D721Med (cell line): ENCODE results near the gene LSM4.
"Not testable (repeated sequence)": the region's sequence is repeated elsewhere in the genome, so short reads cannot be mapped to it uniquely, and the experiment has no call there.

ENCODE experiments used
- DNase-seq: peaks from one replicate; pipeline ENCODE4 v3.0.0; 2011; ENCODE audit warnings: low spot score; ENCODE audit not compliant: insufficient read length
- FAIRE-seq: peaks from 2 replicates; lab custom pipeline; 2011; peaks lifted over from hg19 to GRCh38; lab: Jason Lieb, UNC
- TF ChIP-seq, protein P1 (sequence below): IDR thresholded peaks from 2 replicates; pipeline ENCODE4 v1.5.1; 2012; ENCODE audit warnings: mild to moderate bottlenecking, control low read depth; ENCODE audit not compliant: insufficient read depth; ENCODE audit errors: missing control alignments

Gene LSM4

DNA sequence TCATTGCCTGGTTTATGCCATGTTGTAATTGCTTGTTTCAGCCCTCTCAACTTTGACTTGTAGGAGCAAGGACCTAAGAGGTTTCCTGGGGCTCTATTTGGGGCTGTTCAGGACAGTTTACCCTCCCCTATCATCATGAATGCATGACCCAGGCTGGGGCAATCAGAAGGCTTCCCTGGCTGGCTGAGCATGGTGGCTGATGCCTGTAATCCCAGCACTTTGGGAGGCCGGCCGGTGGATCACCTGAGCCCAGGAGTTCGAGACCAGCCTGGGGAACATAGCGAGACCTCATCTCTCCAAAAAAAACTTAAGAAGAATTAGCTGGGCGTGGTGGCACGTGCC is 6.1 kb upstream of the LSM4 start:
- no peak for DNase-seq
- TF ChIP-seq, protein P1, sequence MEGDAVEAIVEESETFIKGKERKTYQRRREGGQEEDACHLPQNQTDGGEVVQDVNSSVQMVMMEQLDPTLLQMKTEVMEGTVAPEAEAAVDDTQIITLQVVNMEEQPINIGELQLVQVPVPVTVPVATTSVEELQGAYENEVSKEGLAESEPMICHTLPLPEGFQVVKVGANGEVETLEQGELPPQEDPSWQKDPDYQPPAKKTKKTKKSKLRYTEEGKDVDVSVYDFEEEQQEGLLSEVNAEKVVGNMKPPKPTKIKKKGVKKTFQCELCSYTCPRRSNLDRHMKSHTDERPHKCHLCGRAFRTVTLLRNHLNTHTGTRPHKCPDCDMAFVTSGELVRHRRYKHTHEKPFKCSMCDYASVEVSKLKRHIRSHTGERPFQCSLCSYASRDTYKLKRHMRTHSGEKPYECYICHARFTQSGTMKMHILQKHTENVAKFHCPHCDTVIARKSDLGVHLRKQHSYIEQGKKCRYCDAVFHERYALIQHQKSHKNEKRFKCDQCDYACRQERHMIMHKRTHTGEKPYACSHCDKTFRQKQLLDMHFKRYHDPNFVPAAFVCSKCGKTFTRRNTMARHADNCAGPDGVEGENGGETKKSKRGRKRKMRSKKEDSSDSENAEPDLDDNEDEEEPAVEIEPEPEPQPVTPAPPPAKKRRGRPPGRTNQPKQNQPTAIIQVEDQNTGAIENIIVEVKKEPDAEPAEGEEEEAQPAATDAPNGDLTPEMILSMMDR, result no peak
- FAIRE-seq, result no peak

DNA sequence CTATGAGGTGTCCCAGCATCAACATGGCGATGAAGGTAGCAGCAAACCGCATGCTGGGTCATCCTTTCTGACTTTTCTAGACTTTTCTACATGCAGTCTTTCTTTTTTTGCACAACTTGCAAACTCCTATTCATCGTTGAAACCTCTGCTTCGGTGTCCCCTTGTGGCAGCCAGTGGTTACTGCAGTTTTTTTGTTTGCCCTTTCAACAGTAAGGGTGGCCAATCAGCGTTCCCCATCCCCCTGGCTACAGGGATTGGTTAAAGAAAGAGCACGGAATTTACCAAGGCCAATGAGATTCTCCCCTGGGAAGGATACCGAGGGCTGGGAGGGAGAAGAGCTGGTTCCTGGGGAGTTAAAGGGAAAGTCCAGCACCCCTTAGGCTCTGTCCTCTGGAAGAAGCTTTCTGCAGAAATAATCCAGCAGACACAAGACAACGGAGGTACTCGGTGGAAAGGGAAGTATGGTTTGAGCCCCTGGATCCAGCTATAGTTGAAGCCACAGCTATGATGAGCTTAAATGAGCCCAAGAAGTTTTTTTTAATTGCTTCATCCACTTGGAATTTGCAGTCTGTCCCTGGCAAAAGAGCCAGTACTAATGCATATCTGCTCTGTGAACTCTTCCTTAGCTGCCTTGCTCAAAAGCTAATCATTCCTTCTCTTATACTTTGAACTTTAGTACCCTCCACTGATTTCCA is 5.6 kb upstream of the LSM4 start:
- peak; percentile 94 for DNase-seq
- TF ChIP-seq, protein P1, result peak; percentile 95
- peak; percentile 92 for FAIRE-seq

DNA sequence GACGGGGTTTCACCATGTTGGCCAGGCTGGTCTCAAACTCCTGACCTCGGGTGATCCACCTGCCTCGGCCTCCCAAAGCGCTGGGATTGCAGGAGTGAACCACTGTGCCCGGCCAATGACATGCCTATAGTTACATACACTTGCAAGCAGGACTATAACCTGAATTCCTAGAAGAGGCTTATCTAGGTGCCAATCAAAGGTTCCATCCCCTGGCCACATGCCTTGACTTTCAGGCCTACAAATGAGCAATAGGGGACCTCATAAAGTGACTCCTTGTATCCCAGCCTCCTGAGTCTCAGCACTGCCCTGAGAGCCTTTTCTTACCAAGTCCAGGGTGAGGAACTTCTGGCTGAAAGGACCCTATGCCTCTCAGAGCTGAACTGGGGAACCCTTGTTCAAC is 3.9 kb upstream of the LSM4 start:
- no peak for DNase-seq
- TF ChIP-seq, protein P1, result no peak
- no peak for FAIRE-seq

DNA sequence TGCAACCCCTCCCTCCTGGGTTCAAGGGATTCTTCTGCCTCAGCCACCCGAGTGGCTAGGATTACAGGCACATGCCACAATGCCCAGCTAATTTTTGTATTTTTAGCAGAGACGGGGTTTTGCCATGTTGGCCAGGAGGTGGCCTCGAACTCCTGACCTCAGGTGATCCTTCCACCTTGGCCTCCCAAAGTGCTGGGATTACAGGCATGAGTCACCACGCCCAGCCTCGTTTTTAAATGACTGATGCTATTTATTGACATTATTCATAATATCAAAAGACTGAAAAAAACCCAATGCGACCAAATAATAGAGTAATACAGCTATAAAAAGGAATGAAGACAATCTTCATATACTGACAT is 1.5 kb upstream of the LSM4 start:
- not testable (repeated sequence) for DNase-seq

DNA sequence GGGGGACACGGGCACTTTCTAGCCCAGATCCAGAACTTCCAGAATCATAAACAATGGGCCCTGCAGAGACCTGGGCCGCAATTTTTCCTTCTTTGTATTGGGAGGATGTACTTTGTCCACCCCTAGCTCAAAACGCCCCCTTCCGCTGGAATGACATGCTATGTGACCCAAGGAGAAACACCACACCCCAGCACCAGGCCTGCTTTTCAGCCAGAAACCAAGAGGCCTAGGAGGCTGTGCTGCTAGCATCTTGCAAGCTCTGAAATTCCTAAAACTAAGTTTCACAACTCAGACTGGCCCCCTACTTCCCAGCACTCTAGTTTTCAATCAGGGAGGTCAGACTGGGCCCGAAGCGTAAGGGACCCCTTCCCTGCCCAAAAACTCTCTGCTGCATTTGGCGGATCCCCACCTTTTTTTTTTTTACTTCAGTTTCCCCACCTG is 538 bp downstream of the LSM4 start:
- no peak for FAIRE-seq
- DNase-seq, result no peak
- TF ChIP-seq, protein P1, result peak; percentile 22

More for the DNA sequence above, 1.5 kb upstream of the LSM4 start:
- not testable (repeated sequence) for FAIRE-seq

DNA sequence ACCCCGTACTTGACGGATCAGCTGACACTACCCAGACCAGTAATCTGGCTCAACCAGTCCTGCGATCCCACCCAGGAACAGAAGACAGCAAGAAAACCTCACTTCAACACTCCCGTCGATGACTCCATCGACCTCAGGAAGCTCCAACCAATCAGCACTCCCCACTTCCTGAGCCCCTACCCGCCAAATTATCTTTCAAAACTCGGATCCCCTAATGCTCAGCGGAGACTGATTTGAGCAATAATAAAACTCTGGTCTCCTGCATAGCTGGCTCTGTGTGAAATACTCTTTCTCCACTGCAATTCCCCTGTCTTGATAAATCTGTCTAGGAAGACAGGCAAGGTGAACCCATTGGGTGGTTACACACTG is 1.2 kb downstream of the LSM4 start:
- FAIRE-seq (no peak), DNase-seq (no peak)
- TF ChIP-seq, protein P1, result no peak

DNA sequence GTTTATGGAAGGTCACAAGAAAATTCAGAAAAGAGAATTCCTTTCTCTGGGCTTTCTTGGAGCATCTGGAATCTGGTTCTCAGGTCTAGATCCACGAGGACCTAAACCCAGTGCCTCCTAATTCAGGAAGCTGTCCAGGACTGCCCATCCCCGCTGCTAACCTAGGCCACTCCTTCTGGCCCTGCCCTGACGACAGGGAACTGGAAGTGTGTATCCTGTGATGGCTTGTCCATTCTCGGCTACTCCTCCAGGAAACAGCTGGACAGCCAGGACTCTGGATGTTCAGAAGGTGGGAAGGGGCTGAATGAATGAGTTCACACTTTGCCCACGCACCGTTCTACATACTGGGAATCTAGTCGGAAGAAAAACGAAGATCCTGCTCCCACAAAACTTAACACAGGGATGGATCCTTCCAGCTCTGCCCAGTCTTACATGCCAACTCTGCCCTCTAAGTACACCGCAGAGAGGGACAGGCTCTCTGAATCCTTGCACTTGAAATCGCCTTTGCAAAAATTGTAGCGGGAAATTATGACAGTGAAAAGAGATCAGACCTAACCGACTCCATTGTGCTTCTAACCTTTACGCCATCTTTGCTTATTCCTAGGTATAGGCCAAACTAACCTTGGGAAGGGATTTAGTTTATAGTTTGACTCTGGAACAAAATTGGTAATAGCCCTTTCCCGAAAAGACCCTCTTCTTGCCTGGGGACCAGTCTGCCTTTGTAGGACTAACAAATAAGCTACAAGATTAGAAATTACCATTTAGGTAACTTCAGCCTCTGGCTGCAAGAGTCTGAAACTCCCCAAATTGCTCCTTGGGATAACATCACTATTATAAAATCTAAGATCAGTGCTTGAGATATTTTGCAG is 1.8 kb downstream of the LSM4 start:
- FAIRE-seq, result no peak
- TF ChIP-seq, protein P1, result no peak
- no peak for DNase-seq
